Calu3 (cell line): ENCODE results near the gene USP32. TPM values are rescaled to one million over a fixed set of nuclear protein-coding genes. Genes with fewer than 3 reads are reported as not detected.

Experiments
- BruUV-seq: library from RNA; stranded (reverse); fragments of 400-500 nt; replicated peaks from 2 replicates; lab custom pipeline; 2021; lab: Mats Ljungman, UMichigan
- CTCF ChIA-PET: fragments of 300-600 bp; sonication (Branson Sonifier 250); formaldehyde crosslinking; loops from one replicate; lab custom pipeline; 2022; ENCODE audit warnings: antibody characterized with exemption; lab: Charles Lee
- DNase-seq: peaks from one replicate; pipeline ENCODE4 v3.0.0; 2022
- H3K27ac Mint-ChIP-seq: one replicate; pipeline ENCODE4 v1.8.0; 2022; ENCODE audit warnings: mixed read lengths; ENCODE audit not compliant: unreplicated experiment
- H3K27me3 Mint-ChIP-seq: one replicate; pipeline ENCODE4 v1.8.0; 2022; ENCODE audit warnings: mixed read lengths; ENCODE audit not compliant: unreplicated experiment
- H3K36me3 Mint-ChIP-seq: one replicate; pipeline ENCODE4 v1.8.0; 2022; ENCODE audit warnings: mild to moderate bottlenecking, moderate library complexity, mixed read lengths; ENCODE audit not compliant: insufficient read depth, unreplicated experiment
- H3K4me1 Mint-ChIP-seq: one replicate; pipeline ENCODE4 v1.8.0; 2022; ENCODE audit warnings: mild to moderate bottlenecking, low read depth, mixed read lengths; ENCODE audit not compliant: unreplicated experiment
- H3K4me3 Mint-ChIP-seq: one replicate; pipeline ENCODE4 v1.8.0; 2022; ENCODE audit warnings: mild to moderate bottlenecking, low read depth, moderate library complexity, mixed read lengths; ENCODE audit not compliant: unreplicated experiment
- H3K9me3 Mint-ChIP-seq: one replicate; pipeline ENCODE4 v1.8.0; 2022; ENCODE audit warnings: low read depth, mixed read lengths; ENCODE audit not compliant: unreplicated experiment
- CTCF ChIP-seq: fragments of 200-600 bp; IDR thresholded peaks from one replicate; pipeline ENCODE4 v1.8.0; 2022; ENCODE audit warnings: antibody characterized with exemption; ENCODE audit not compliant: unreplicated experiment
- intact Hi-C: fragments of 100-400 bp; cut with micrococcal nuclease; formaldehyde crosslinking; loops from one replicate; pipeline ENCODE4 v1.10.0; 2022; ENCODE audit not compliant: unreplicated experiment
- total RNA-seq: library from RNA; stranded (reverse); gene quantifications from 2 replicates; pipeline ENCODE4 v1.2.3, GENCODE V29; 2022

The USP32 gene
- total RNA-seq, 1 experiment from 2014 or later, result 29.6 TPM

- no TSS peak for BruUV-seq
- CTCF ChIA-PET, result no interaction called here
- no peak for TF ChIP-seq CTCF
- Mint-ChIP-seq H3K27ac (no peak overlapping the region), H3K4me3 (no peak overlapping the region), H3K9me3 (no peaks in the 10 kb centered on the region), H3K27me3 (no peaks in the 10 kb centered on the region), H3K36me3 (no peaks in the 10 kb centered on the region), H3K4me1 (no peaks in the 10 kb centered on the region)
- intact Hi-C loops, result no loop called here
- no peak for DNase-seq
Measured at GRCh38 chr17:60277258-60277657, 114.7 kb downstream of the USP32 start.

GRCh38 chr17:60269417-60269816 lies 122.5 kb downstream of the USP32 start:
- no TSS peak for BruUV-seq
- no peak for DNase-seq
- intact Hi-C loops, result no loop called here
- H3K27me3 Mint-ChIP-seq, result no peaks in the 10 kb centered on the region
- no peak overlapping the region for H3K27ac Mint-ChIP-seq
- no peak for TF ChIP-seq CTCF
- CTCF ChIA-PET, result no interaction called here
- H3K9me3 Mint-ChIP-seq, result no peaks in the 10 kb centered on the region
- H3K4me1 Mint-ChIP-seq, result no peaks in the 10 kb centered on the region
- no peak overlapping the region for H3K4me3 Mint-ChIP-seq
- no peaks in the 10 kb centered on the region for H3K36me3 Mint-ChIP-seq

GRCh38 chr17:60260540-60260939 lies 131.4 kb downstream of the USP32 start:
- BruUV-seq, result no TSS peak
- Mint-ChIP-seq H3K27me3 (no peaks in the 10 kb centered on the region), H3K9me3 (no peaks in the 10 kb centered on the region), H3K4me1 (no peaks in the 10 kb centered on the region), H3K27ac (no peak overlapping the region), H3K36me3 (peaks cover 4% of the 10 kb centered on the region), H3K4me3 (no peak overlapping the region)
- no peak for TF ChIP-seq CTCF
- intact Hi-C loops, result no loop called here
- DNase-seq, result no peak
- CTCF ChIA-PET, result no interaction called here

- no TSS peak for BruUV-seq
- Mint-ChIP-seq H3K27ac (no peak overlapping the region), H3K27me3 (no peaks in the 10 kb centered on the region), H3K4me1 (no peaks in the 10 kb centered on the region), H3K4me3 (no peak overlapping the region), H3K36me3 (peaks cover 4% of the 10 kb centered on the region), H3K9me3 (no peaks in the 10 kb centered on the region)
- TF ChIP-seq CTCF, result no peak
- DNase-seq, result no peak
- CTCF ChIA-PET, result no interaction called here
- intact Hi-C loops, result loop anchor here (10.0 kb wide), 1 partner anchor 116 kb away; no protein-coding TSS in a partner anchor
Measured at GRCh38 chr17:60258313-60258712, 133.6 kb downstream of the USP32 start.
